ENCODE results near the gene TNRC6A. TPM values are rescaled to one million over a fixed set of nuclear protein-coding genes. Genes with fewer than 3 reads are reported as not detected.
"Not testable (repeated sequence)": the region's sequence is repeated elsewhere in the genome, so short reads cannot be mapped to it uniquely, and the experiment has no call there.

TNRC6A gene
- total RNA-seq, 1 donor from 2014 or later: 68.5 TPM

DNA sequence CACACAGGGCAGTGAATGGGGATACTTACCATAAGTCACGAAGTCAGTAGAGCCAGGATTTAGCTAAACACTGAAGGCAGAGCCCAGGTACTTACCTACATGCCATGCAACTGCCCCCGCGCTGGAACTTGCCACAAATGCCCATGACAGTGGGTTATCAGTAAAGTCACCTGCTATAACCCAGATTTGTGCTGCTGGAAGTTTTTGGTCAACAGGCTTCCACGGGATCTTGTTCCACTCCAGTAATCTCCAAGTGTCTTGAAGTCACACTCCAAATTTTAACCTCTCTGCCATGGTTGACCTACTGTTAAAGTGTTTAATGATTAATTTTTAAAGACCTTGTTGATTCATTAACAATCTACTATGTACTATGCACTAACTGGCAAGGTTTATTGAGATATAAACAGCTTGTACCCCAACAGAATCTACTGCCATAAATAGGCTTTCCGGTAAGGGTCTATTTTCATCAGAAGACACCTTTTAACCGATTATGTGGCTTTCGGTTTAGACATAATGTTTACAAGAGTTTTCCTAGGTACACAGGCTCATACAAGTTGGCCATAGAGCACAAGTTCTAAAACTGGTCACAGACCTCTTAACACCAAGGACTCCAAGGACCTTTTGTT, 110.0 kb downstream of the TNRC6A start:
- CTCF ChIA-PET: interaction anchor here (1.0 kb wide), 1 partner anchor 386 kb away, joined by 3 read pairs; no protein-coding TSS in a partner anchor
- H3K9me3 Mint-ChIP-seq: no peaks in the 10 kb centered on the region
- H3K27me3 Mint-ChIP-seq: peaks cover 2% of the 10 kb centered on the region
- intact Hi-C loops (cut with micrococcal nuclease): no loop called here
- no peaks in the 10 kb centered on the region for H3K36me3 Mint-ChIP-seq (ENCODE audit: low read depth)
- no peak overlapping the region for H3K27ac Mint-ChIP-seq
- ATAC-seq (ENCODE audit: low read depth): no peak
- H3K4me1 Mint-ChIP-seq: no peaks in the 10 kb centered on the region
- POLR2A ChIA-PET: no interaction called here
- no peak overlapping the region for H3K4me3 Mint-ChIP-seq
- TF ChIP-seq, protein P1, sequence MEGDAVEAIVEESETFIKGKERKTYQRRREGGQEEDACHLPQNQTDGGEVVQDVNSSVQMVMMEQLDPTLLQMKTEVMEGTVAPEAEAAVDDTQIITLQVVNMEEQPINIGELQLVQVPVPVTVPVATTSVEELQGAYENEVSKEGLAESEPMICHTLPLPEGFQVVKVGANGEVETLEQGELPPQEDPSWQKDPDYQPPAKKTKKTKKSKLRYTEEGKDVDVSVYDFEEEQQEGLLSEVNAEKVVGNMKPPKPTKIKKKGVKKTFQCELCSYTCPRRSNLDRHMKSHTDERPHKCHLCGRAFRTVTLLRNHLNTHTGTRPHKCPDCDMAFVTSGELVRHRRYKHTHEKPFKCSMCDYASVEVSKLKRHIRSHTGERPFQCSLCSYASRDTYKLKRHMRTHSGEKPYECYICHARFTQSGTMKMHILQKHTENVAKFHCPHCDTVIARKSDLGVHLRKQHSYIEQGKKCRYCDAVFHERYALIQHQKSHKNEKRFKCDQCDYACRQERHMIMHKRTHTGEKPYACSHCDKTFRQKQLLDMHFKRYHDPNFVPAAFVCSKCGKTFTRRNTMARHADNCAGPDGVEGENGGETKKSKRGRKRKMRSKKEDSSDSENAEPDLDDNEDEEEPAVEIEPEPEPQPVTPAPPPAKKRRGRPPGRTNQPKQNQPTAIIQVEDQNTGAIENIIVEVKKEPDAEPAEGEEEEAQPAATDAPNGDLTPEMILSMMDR (IDR thresholded peaks at IDR 0.05): no peak
- no peak for DNase-seq

DNA sequence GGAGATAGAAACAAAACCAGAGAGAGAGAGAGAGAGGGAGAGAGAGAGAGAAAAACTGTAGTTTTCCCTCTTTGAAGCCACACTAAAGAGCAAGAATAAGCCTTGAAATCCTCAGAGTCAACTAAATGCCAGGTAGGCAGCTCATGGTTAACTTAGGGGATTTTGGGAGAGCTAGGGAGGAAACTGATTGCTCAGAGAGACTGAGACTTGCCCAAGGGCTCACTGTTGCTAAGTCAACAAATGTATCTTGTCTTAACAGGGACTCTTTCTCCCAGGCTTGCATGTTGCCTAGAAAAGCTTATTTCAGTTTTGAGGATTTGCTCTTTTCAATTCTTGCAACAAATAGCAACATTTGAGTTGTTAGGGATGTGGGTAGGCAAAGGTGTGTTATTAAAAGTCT, 111.8 kb downstream of the TNRC6A start:
- Mint-ChIP-seq H3K27ac (no peak overlapping the region), H3K27me3 (peaks cover 2% of the 10 kb centered on the region), H3K4me3 (no peak overlapping the region), H3K4me1 (no peaks in the 10 kb centered on the region), H3K9me3 (no peaks in the 10 kb centered on the region), H3K36me3 (ENCODE audit: low read depth) (no peaks in the 10 kb centered on the region)
- TF ChIP-seq, protein P1 (IDR thresholded peaks at IDR 0.05): no peak
- POLR2A ChIA-PET: no interaction called here
- CTCF ChIA-PET: no interaction called here
- ATAC-seq (ENCODE audit: low read depth): no peak
- intact Hi-C loops (cut with micrococcal nuclease): no loop called here
- DNase-seq: no peak

DNA sequence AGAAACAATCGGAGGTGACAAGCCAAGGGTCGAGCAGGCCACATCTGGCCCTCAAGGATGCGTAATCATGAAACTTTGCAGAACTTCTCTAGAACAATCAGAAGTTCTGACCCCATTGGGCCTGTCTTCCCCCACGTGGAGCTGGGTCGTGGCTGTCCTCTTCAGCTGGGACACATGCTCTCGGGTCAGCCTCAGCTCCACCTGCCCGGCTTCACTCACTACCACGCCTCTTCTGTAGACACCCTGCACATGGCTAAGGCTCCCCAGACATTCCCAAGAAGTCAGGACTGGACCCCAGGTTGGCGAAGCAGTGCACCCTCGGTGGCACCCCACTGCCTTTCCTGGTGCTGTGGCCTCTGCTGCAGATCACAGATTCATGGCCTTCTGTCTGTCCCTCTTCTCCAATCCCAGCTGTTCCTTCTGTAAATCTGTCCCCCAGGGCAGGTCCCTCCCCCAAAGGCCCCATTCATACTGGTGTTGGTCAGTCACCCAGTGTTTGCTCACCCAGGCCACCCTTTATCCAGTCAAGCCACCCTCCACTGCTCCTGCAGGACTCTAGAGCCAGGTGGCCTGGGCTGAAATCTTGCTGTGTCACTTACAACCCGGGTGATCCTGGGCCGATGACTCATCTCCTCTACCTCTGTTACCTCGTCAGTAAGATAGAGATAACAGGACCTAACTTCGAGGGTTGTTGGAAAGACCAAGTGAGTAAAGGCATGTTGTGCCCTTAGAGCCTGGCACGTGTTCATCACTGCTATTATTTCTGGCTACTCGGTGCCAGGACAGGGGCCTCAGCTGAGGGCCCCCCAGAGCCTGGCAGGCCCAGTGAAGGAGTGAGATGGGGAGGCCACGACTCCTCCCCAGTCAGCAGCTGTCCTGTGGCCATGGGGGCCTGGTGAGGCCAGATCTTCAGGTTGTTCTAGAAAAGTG, 114.9 kb downstream of the TNRC6A start:
- H3K9me3 Mint-ChIP-seq: no peaks in the 10 kb centered on the region
- H3K4me3 Mint-ChIP-seq: no peak overlapping the region
- no peak for ATAC-seq (ENCODE audit: low read depth)
- intact Hi-C loops (cut with micrococcal nuclease): no loop called here
- no peaks in the 10 kb centered on the region for H3K27me3 Mint-ChIP-seq
- H3K36me3 Mint-ChIP-seq (ENCODE audit: low read depth): no peaks in the 10 kb centered on the region
- H3K27ac Mint-ChIP-seq: no peak overlapping the region
- no peaks in the 10 kb centered on the region for H3K4me1 Mint-ChIP-seq
- no peak for DNase-seq
- POLR2A ChIA-PET: interaction anchor here (0.6 kb wide), 1 partner anchor 84 kb away, joined by 5 read pairs; no protein-coding TSS in a partner anchor
- CTCF ChIA-PET: no interaction called here
- TF ChIP-seq, protein P1 (IDR thresholded peaks at IDR 0.05): no peak

DNA sequence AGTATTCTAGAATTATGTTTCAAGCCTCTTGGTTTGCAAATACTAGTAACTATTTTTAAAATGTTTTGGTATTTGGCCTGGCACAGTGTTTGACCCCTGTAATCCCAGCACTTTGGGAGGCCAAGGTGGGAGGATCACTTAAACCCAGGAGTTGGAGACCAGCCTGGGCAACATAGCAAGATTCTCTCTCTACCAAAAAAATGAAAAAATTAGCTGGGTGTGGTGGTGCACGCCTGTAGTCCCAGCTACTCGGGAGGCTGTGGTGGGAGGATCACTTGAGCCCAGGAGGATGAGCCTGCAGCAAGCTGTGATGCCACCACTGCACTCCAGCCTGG, 115.5 kb downstream of the TNRC6A start:
- intact Hi-C loops (cut with micrococcal nuclease); POLR2A ChIA-PET; H3K9me3 Mint-ChIP-seq; DNase-seq; ATAC-seq (ENCODE audit: low read depth); H3K27me3 Mint-ChIP-seq; H3K4me1 Mint-ChIP-seq; H3K4me3 Mint-ChIP-seq; H3K27ac Mint-ChIP-seq; H3K36me3 Mint-ChIP-seq (ENCODE audit: low read depth); CTCF ChIA-PET: not testable (repeated sequence)

DNA sequence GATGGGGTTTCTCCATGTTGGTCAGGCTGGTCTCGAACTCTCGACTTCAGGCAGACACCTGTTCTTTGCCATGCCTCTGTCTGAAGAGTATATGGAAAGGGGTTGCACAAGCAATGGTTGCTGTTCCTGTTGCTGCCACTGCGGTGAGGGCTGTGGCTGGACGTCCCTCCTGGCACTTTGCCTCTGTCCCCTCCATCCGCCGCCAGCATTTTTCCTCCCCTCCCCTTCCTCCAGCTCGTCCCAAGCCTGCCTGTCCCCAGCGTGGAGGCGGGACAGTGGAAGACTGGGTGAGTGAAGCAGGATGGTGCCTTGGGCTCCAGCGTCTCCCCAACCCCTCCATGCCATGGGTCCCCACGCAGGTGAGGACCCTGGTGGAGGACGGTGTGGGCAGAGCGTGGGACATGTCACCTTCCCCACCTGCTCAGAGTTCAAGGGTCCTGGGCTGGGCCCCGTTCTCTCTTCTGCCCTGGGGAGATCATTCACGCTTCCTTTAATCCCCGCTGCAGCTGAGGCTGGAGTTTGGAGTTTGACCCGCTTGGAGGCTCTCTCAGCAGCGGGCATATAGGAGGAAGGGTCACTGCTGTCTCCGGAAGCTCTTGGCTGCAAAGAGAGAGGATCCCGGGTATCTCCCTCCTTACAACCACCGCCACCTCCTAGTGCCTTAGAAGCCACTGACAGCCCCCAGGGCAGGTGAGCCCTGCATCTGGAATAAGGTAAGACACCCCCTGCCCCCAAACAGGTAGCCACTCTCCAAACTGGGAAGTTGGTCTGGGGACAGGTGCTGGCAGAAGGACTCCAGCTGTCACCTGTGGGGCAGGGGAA, 116.5 kb downstream of the TNRC6A start, which contains the start of gene SLC5A11:
Gene SLC5A11, plus strand, starts transcription at position 238 of the 822 bp plus-strand sequence. CDS start 12,681 bp downstream, outside the sequence.
- H3K4me1 Mint-ChIP-seq: no peaks in the 10 kb centered on the region
- intact Hi-C loops (cut with micrococcal nuclease): no loop called here
- DNase-seq: no peak
- TF ChIP-seq, protein P1 (IDR thresholded peaks at IDR 0.05): no peak
- no peaks in the 10 kb centered on the region for H3K9me3 Mint-ChIP-seq
- no peaks in the 10 kb centered on the region for H3K27me3 Mint-ChIP-seq
- ChIA-PET CTCF (no interaction called here), POLR2A (no interaction called here)
- no peaks in the 10 kb centered on the region for H3K36me3 Mint-ChIP-seq (ENCODE audit: low read depth)
- no peak within 1 kb of the TSS for H3K27ac Mint-ChIP-seq
- H3K4me3 Mint-ChIP-seq: no peak within 1 kb of the TSS
- ATAC-seq (ENCODE audit: low read depth): no peak
